Neural progenitor cell (in vitro differentiated cells): ENCODE results near the gene EIF3D. TPM values are rescaled to one million over a fixed set of nuclear protein-coding genes. Genes with fewer than 3 reads are reported as not detected.

Experiments used
- DNase-seq: peaks from one replicate; pipeline ENCODE4 v3.0.0-alpha.2; 2016; ENCODE audit warnings: low spot score
- H2AFZ ChIP-seq: fragments of 200-600 bp; sonication (generic); replicated peaks from 2 replicates; pipeline ENCODE4 v1.6.1; 2016; ENCODE audit warnings: antibody characterized with exemption
- H3F3A ChIP-seq: fragments of 200-600 bp; sonication (generic); 2 replicates; pipeline ENCODE4 v1.6.1; 2016; ENCODE audit warnings: antibody characterized with exemption, low read depth
- H3K27ac ChIP-seq: fragments of 200-600 bp; sonication (generic); 2 replicates; pipeline ENCODE4 v1.5.1; 2016; ENCODE audit warnings: mild to moderate bottlenecking
- H3K27me3 ChIP-seq: fragments of 200-600 bp; sonication (generic); 2 replicates; pipeline ENCODE4 v1.6.1; 2016; ENCODE audit warnings: mild to moderate bottlenecking, moderate library complexity
- H3K36me3 ChIP-seq: fragments of 200-600 bp; sonication (generic); 2 replicates; pipeline ENCODE4 v1.5.1; 2016
- H3K4me1 ChIP-seq: fragments of 200-600 bp; sonication (generic); 2 replicates; pipeline ENCODE4 v1.6.1; 2016; ENCODE audit warnings: mixed run types
- H3K4me2 ChIP-seq: fragments of 200-600 bp; sonication (generic); 2 replicates; pipeline ENCODE4 v1.6.1; 2016
- H3K4me3 ChIP-seq: fragments of 200-600 bp; sonication (generic); 2 replicates; pipeline ENCODE4 v1.5.1; 2016
- H3K79me2 ChIP-seq: fragments of 200-600 bp; sonication (generic); 2 replicates; pipeline ENCODE4 v1.6.1; 2016; ENCODE audit warnings: low read depth
- H3K9ac ChIP-seq: fragments of 200-600 bp; sonication (generic); 2 replicates; pipeline ENCODE4 v1.6.1; 2016
- H3K9me3 ChIP-seq: fragments of 200-600 bp; sonication (generic); 2 replicates; pipeline ENCODE4 v1.5.1; 2016; ENCODE audit warnings: low read depth
- H4K20me1 ChIP-seq: fragments of 200-600 bp; sonication (generic); 2 replicates; pipeline ENCODE4 v1.6.1; 2016; ENCODE audit warnings: low read depth
- H3K27ac Mint-ChIP-seq: 3 replicates; pipeline ENCODE4 v1.8.0; 2021; ENCODE audit warnings: mixed read lengths
- H3K27me3 Mint-ChIP-seq: 2 replicates; pipeline ENCODE4 v1.8.0; 2022; ENCODE audit warnings: low read depth, mild to moderate bottlenecking, inconsistent platforms, moderate library complexity, mixed read lengths; ENCODE audit not compliant: insufficient read depth
- H3K36me3 Mint-ChIP-seq: 3 replicates; pipeline ENCODE4 v1.8.0; 2021; ENCODE audit warnings: mixed read lengths
- H3K4me1 Mint-ChIP-seq: 3 replicates; pipeline ENCODE4 v1.8.0; 2021; ENCODE audit warnings: mixed read lengths
- H3K4me3 Mint-ChIP-seq: 3 replicates; pipeline ENCODE4 v1.8.0; 2021; ENCODE audit warnings: mild to moderate bottlenecking, moderate library complexity, mixed read lengths
- H3K9me3 Mint-ChIP-seq: 3 replicates; pipeline ENCODE4 v1.8.0; 2020; ENCODE audit warnings: mixed read lengths
- CTCF ChIP-seq: fragments of 200-600 bp; sonication (generic); IDR thresholded peaks from 2 replicates; pipeline ENCODE4 v1.5.1; 2017; ENCODE audit warnings: antibody characterized with exemption, mild to moderate bottlenecking
- EZH2 ChIP-seq: fragments of 200-600 bp; sonication (generic); IDR thresholded peaks from 2 replicates; pipeline ENCODE4 v1.6.1; 2017; ENCODE audit warnings: antibody characterized with exemption, mild to moderate bottlenecking, moderate library complexity
- EZH2phosphoT487 ChIP-seq: fragments of 200-600 bp; sonication (generic); IDR thresholded peaks from 2 replicates; pipeline ENCODE4 v1.6.1; 2017; ENCODE audit warnings: antibody characterized with exemption
- total RNA-seq: library from RNA; depleted of rRNA; stranded (reverse); fragments of >200 nt; gene quantifications from 2 replicates; pipeline ENCODE4 v1.2.3, GENCODE V29; 2015; ENCODE audit warnings: low replicate concordance

The EIF3D gene
- total RNA-seq, result 321 and 361 TPM in 2 replicates

DNA sequence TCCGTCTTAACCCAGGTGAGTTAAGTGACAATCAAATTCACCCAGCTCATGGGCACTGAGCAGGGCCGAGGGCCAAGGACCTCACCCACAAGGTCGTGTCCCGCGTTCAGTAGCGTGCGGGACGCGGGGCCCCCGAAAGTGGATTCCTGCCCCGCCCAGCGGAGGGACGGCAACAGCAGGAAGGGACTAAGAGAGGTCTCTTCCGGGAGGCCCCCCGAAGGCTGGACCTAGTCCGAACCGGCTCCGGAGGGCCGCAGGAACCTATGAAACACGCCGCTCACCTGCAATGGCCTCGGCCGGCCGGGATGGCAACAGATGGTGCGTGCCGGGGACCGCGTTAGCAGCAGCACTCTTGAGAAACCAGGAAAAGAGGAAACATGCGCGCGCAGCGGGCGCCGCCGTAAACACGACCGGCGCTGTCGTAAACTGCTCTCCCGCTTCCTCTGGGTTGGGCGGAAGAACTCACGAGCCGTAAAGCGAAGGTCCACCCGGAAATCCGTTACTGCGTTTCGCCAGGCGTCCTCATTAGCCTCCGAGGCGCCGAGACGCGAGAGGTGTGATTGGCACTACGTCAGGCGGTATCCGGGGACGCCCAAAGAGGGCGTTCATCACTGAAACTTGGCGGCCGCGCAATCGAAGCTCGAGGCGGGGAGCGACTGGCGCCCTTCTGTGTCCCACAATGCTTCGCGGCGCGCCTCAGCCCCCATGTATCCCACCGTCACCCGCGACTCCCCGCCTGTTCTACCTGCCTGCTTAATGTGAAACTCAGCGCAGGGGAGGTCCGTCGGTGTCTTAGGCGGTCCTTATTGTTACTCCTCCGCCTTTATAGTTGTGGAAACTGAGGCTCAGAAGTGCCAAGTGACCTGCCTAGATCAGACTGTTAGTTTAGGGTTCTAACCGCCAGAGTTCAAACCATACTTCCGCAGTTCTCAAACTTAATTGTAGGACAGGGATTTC lies at the start of gene EIF3D:
EIF3D (minus strand) TSS at position 372 of the 957 bp plus-strand sequence. CDS start 3,045 bp downstream, outside the sequence.
- Histone ChIP-seq H3F3A (peaks cover 22% of the 10 kb centered on the region), H3K9me3 (no peaks in the 10 kb centered on the region), H2AFZ (peak within 1 kb of the TSS; percentile 95), H3K79me2 (peaks cover 38% of the 10 kb centered on the region), H3K27me3 (no peaks in the 10 kb centered on the region), H3K4me3 (peak within 1 kb of the TSS; percentile 93), H3K4me1 (peaks cover 10% of the 10 kb centered on the region), H3K4me2 (peak within 1 kb of the TSS; percentile 99), H4K20me1 (peaks cover 26% of the 10 kb centered on the region), H3K27ac (peak within 1 kb of the TSS; percentile 97), H3K36me3 (peaks cover 5% of the 10 kb centered on the region), H3K9ac (peak within 1 kb of the TSS; percentile 90)
- peaks cover 15% of the 10 kb centered on the region for H3K36me3 Mint-ChIP-seq
- H3K9me3 Mint-ChIP-seq, result peaks cover 4% of the 10 kb centered on the region
- DNase-seq, result peak; percentile 99
- TF ChIP-seq CTCF, result no peak
- TF ChIP-seq EZH2phosphoT487, result no peak
- TF ChIP-seq EZH2, result no peak
- H3K27ac Mint-ChIP-seq, result peak within 1 kb of the TSS; percentile 98
- peaks cover 3% of the 10 kb centered on the region for H3K27me3 Mint-ChIP-seq
- H3K4me3 Mint-ChIP-seq, result peak within 1 kb of the TSS; percentile 96
- peaks cover 6% of the 10 kb centered on the region for H3K4me1 Mint-ChIP-seq

DNA sequence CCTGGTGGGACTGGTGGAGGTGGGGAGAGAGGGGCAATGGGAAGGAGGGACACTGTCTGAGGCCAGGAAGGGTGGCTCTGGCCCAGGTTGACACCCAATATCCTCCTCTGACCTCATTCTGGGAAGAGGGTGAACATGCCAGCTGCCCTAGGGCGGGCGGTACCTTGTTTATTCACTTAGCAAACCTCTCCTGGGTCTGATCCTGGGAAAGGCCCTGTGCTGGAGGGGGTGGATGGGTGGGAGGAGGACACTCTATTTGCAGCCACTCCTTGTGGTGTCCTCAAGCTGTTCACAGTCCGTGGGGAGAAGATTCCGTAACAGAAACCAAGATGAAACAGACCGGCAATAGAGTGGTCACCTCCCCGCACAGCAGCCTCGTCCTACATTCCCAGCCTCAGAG lies 49.7 kb upstream of the EIF3D start:
- no peak overlapping the region for H3K4me3 ChIP-seq
- DNase-seq, result no peak
- no peak overlapping the region for H3K4me3 Mint-ChIP-seq
- no peak for TF ChIP-seq EZH2
- no peak for TF ChIP-seq CTCF
- no peak for TF ChIP-seq EZH2phosphoT487
- H3K27me3 ChIP-seq, result no peaks in the 10 kb centered on the region
- H3K9me3 ChIP-seq, result no peaks in the 10 kb centered on the region
- H3K4me1 Mint-ChIP-seq, result peaks cover 10% of the 10 kb centered on the region
- no peak overlapping the region for H3K9ac ChIP-seq
- no peaks in the 10 kb centered on the region for H3K9me3 Mint-ChIP-seq
- H3K79me2 ChIP-seq, result no peaks in the 10 kb centered on the region
- H4K20me1 ChIP-seq, result no peaks in the 10 kb centered on the region
- H3F3A ChIP-seq, result peaks cover 7% of the 10 kb centered on the region
- H3K36me3 ChIP-seq, result no peaks in the 10 kb centered on the region
- no peak overlapping the region for H2AFZ ChIP-seq
- H3K36me3 Mint-ChIP-seq, result no peaks in the 10 kb centered on the region
- no peak overlapping the region for H3K4me2 ChIP-seq
- no peaks in the 10 kb centered on the region for H3K4me1 ChIP-seq
- H3K27me3 Mint-ChIP-seq, result peaks cover 21% of the 10 kb centered on the region
- H3K27ac Mint-ChIP-seq, result no peak overlapping the region
- H3K27ac ChIP-seq, result no peak overlapping the region

DNA sequence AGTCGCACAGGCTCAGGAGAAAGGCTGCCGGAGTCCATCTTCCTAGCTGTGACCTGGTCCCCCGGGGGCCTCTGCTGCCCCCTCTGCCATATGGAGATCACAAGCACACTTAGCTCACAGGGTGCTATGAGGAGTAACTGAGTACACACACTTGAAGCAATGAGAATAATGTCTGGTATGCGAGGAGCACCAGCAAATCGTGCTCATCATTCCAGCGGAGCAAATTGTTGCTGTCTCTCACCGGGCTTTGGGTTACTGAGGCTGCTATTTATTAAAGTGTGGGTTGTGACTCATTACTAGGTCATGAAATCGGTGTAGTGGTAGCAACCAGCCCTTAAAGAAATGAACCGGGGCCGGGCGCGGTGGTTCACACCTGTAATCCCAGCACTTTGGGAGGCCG lies 48.1 kb upstream of the EIF3D start:
- no peak overlapping the region for H3K4me3 Mint-ChIP-seq

More for the DNA sequence above, 48.1 kb upstream of the EIF3D start:
- no peaks in the 10 kb centered on the region for H4K20me1 ChIP-seq
- H3K4me1 ChIP-seq, result no peaks in the 10 kb centered on the region
- H3K27me3 ChIP-seq, result no peaks in the 10 kb centered on the region
- H3F3A ChIP-seq, result peaks cover 11% of the 10 kb centered on the region
- Mint-ChIP-seq H3K27ac (no peak overlapping the region), H3K27me3 (peaks cover 19% of the 10 kb centered on the region), H3K9me3 (no peaks in the 10 kb centered on the region), H3K4me1 (peaks cover 13% of the 10 kb centered on the region), H3K36me3 (no peaks in the 10 kb centered on the region)
- no peak overlapping the region for H3K9ac ChIP-seq
- H3K79me2 ChIP-seq, result no peaks in the 10 kb centered on the region
- no peak for TF ChIP-seq EZH2phosphoT487
- TF ChIP-seq CTCF, result no peak
- no peak for TF ChIP-seq EZH2
- H3K4me2 ChIP-seq, result no peak overlapping the region
- no peak overlapping the region for H3K27ac ChIP-seq
- no peak for DNase-seq
- no peaks in the 10 kb centered on the region for H3K36me3 ChIP-seq
- H3K9me3 ChIP-seq, result no peaks in the 10 kb centered on the region
- H3K4me3 ChIP-seq, result no peak overlapping the region
- no peak overlapping the region for H2AFZ ChIP-seq
